D341Med (cell line): ENCODE data around the gene SLC4A4.
"Not testable (repeated sequence)": the region's sequence is repeated elsewhere in the genome, so short reads cannot be mapped to it uniquely, and the experiment has no call there.

Experiments
- DNase-seq: peaks from one replicate; pipeline ENCODE4 v3.0.0; 2012; ENCODE audit warnings: low spot score

The SLC4A4 gene

DNA sequence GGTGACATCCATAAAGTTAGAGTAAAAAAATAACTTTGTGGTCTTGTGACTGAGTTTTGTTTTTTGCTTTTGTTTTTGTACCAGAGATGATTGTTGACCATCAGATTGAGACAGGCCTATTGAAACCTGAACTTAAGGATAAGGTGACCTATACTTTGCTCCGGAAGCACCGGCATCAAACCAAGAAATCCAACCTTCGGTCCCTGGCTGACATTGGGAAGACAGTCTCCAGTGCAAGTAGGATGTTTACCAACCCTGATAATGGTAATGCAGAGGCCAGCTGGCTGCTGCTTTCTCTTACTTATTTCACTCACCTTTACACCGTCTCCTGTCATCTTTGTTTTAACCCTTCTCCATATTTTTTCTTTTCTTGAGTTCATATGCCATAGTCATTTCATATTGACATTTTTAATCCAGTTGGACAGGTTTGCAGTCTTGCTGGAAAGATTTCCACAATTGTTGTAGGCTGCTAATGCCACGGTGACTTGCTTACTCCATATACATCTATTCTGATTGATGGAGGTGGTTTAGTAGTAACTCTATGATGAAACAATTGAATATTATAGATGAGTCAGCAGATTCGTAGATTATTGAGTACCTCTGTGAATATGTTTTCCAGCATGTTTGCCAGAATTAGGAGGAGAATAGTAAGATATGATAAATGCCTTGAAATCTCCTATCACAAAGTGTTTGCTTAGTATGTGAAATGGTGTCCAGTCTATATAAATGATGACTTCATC lies 18.3 kb downstream of the SLC4A4 start:
- no peak for DNase-seq

DNA sequence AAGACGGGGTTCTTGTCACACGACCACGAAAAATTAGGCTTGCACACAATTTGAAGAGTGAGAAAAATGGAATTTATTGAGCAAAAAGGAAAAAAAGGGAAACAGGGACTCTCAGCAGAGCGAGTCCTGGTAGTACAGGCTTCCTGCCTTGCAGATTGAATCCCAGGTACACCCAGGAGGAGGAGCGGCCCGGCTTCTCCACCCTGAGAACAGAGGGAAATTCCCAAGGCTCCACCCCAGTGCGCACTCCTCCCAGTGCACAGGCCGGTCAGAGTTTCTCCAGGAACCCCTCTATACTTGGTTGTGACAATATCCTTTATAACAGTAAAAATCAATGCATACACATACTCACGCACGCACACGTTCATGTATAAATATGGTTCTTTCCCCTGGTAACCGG lies 22.0 kb downstream of the SLC4A4 start:
- DNase-seq: no peak

DNA sequence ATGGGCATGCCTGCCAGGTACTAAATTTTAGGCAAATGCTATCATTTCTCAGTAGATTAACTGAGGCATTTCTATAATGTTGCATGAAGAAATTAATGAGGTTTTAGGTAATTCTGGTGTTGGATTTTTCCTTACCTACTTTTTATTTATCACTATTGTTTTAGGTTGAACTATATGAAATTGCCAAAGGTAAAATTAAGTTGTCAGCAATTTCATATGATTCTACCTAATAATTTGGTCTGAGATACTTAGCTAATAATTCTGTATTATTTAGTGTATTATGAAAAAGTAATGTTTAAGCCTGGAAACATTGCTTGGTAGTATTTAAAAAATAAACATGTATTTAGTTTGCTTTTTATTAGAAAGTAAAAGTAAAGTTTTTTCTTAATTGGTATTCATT lies 22.7 kb downstream of the SLC4A4 start:
- no peak for DNase-seq

DNA sequence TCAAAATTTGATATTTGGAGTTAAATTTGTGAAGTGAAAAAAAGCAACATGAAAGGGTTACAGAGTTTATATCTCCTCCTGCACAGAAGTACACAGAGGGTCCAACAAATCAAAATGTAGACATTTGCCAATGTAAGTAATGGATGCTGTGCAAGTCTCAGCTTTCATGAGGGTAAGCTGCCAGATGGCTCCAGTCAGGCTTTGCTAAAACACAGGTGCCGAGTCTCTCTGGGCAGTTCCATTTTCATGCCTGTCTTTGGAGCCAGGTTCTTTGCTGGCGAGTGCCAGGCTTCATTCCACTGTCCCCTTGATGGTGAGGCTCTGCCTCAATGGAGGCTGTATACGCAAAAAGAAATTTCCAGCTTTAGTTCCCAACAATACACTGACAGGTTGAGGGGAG lies 27.9 kb downstream of the SLC4A4 start:
- DNase-seq: no peak

DNA sequence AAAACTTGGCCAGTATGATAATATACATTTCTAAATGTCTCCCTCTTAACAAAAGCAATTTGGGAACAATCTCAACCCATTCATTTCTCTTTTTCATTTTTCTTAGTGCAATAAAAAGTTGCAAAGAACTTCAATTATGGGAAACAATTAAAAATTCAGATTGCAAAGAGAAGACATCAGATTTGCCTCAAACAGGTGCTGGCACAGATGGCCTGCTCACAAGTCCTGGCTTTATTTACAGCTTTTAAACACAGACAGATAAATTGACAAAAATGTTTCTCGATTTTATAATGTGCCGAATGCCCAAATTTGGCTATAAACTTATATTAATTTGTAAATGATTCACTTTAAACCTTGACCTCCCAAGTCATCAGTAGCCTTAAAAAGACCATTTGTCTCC lies 28.7 kb downstream of the SLC4A4 start:
- no peak for DNase-seq

DNA sequence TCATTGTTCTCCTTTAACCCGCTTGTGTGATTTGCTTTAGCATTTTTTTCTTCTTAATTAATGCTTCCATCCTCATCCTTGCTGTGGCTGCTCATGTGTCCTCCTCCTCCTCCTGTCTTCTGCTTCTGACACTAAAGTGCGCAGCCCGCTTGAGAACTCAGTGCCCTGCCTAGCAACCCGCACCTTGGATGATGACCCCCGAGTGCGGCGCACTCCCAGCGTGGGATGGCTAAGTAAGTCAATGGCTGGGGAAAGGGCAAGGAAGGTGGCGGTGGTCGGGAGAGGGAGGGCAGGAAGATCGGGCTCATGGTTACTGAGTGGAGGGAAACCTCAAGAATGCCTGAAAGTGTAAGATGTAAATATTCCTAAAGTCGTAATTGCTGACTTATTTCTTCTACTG lies 30.1 kb downstream of the SLC4A4 start:
- DNase-seq: no peak

DNA sequence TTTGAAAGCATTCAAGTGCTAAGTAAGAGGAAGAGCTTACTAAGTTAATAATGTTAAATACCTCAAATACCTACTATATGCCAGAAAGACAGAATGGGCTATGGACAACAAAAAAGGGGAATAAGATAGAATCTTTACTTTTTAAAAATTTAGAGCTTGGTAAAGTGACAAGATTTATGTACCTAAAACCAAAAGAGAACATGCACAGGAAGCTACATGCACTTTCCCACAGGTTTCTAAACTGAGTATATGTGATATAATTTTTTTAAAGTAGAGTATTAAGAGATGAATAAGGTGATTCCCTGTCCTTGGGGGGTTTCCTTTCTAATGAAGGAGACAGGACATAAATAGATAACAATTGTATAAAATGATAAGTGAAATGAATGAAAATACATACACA lies 30.7 kb downstream of the SLC4A4 start:
- no peak for DNase-seq

DNA sequence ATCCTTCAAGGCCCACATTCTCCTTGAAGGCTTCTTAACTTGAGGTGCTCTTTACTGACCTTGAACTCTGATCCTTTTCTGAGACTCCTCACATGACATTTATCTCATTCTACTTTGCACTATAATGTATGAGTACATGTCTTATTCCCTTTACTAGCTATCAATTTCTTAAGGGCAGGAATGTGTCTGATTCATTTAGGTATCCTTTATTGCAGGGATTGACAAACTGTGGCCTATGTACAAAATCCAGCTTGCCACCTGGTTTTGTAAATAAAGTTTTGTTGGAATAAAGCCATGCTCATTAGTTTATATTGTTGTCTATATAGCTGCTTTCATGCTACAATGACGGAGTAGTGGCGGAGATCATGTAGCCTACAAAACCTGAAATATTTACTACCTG lies 36.7 kb downstream of the SLC4A4 start:
- no peak for DNase-seq

DNA sequence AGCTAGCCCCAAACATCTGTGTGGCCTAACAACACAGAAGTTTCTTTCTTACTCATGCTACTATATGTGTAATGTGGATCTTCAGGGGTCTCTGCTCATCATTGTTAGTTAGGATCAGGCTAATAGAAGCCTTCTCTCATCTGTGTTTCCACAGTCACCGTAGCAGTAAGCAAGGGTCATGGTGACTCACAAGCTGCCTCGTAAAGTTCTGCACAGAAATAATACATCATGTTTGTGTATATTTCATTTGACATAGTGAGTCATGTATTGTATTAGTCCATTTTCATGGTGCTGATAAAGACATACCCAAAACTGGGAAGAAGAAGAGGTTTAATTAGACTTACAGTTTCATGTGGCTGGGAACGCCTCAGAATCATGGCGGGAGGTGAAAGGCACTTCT lies 38.7 kb downstream of the SLC4A4 start:
- DNase-seq: no peak

DNA sequence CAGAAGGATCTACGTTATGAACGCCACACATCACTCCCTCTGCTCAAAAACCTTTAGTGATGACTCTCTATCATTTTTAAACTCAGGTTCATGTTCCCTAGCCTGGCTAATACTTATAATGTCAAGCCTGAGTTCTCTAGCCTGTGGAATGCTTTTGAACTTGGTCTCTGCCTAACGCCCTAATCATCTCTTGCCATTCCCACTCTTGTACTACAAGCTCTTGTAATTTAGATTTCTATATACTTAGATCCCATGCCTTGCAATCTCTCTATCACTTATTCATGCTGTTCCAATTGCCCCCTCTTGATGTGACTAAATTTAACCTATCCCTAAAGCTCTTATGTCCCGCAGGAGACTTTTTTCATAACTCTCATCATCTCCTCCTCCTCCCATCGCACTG lies 40.3 kb downstream of the SLC4A4 start:
- DNase-seq: no peak

DNA sequence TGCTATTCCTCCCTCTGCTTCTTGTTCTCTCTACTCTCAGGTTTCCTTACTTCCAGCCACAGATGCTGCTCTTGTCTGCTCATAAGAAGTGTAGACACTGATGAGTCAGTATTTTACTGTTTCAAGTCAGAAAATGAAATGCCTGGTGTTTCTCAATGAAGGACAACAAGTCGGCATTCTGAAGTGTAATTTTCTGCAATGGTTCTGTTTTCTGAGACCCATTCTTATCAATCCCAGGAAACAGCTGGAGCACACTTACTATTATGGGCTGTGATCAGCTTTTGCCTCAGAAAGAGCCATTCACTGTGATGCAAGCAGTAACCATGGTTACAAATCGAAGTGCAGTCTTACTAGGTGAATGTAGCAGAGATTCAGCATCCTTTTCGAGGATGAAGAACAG lies 42.0 kb downstream of the SLC4A4 start:
- no peak for DNase-seq

DNA sequence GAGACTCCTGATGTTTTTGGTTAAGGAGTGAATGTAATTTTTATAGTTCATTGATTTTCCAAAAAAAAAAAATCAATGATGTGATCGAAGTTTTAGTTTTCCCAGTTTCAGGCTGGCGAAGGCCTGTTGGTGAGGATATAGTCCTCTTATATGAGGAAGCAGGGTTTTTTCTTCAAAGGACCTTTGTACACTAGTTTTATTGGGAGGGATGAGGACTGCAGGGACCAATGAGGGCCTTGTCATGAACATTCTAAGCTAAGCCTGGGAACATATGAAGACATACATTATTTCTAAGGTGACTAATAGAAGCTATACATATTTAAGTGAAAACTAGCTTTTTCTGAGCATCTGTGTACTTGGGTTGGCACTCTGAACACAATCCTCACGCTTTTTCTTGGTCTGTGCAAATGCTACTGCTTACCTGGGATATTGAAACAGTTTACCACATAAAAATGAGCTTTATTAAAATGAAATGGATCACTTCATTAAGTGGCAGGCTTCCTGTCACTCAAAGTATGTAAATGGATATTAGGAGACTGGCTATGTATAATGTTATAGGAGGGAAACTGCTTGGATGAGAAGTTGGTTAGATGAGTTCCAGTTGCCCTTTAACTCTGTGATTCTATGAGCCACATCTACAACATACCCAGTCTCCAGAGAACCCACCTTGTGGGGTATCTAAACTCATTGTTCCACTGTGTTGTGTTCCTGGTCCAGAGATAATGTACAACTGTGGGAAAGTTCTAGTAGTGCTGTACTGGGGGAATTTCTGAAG lies 43.5 kb downstream of the SLC4A4 start:
- DNase-seq: no peak

DNA sequence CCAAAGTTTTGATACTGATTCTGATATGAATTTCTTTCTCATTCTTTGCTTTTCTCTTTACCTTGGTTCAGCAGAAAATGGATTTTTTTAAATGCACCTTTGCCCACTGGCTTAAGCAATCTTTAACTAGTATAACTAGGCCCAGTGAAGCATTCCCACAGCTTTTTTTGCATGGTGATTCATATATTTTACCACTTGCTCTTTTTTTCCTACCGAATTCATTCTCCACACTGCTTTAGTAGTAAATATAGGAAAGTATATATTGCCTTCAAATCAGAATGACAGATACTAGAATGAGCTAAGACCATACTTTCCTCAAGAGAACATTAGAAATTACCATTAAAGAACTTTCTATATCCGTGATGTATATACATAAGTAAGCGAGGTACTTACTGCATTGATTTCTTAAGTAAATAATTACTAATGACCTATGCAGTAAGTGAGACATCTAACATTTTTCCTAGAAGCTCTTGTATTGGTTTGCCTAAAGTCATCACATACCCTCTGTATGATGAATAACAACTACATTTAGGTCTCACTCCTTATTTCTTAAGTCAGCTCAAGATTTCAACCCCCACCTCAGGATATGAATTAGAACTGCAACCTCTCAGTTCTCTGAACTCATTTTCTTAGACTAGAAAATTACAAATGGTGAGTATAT lies 44.2 kb downstream of the SLC4A4 start:
- DNase-seq: no peak

DNA sequence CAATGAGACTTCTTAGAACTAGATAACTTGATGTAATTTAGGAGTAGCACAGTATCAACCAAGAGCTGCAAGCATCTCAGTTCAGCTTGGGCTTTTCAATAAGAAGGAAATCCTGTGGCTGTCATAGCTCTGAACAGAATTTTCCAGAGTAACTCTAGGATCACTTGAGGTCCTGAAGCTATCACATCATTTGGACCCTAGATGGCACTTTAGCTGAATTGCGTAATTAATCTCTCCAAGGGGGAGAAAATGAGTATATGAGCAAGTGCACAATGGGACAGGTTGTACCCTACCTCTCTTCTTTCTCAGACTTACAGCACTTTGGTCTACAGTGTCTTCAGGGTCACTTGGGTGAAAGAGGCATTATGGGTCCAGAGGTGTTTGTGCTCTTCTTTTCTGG lies 45.2 kb downstream of the SLC4A4 start:
- no peak for DNase-seq

DNA sequence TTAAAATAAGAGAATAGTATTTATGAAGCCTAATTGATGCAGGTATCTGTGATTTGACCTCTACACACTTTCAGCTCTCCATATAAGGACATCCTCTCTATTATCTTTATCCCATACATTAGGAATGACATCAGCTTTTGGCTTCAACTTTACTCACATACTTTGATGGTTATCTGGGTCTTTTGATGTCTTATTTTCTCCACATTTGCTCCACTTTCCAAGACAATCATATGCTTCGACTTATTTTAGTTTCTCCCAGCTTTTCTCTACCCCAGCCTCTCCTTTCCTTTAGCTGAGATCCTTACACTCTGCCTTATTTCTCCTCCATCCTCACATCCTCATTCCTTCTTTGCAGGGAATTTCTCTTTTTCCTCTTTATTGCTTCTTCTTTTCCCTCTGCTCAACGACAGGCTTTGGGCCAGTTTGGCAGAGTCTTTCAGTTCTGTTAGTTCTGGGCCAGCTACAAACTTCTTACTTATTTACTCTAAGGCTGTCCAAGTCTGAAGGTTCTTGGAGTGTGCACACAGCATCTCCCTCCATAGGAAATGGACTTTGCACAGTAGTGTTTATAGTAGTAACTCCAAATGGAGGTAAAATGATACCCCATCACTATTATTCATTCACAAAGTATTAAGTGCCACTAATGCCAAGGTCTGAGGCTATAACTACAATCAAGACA lies 50.5 kb downstream of the SLC4A4 start:
- DNase-seq: no peak

DNA sequence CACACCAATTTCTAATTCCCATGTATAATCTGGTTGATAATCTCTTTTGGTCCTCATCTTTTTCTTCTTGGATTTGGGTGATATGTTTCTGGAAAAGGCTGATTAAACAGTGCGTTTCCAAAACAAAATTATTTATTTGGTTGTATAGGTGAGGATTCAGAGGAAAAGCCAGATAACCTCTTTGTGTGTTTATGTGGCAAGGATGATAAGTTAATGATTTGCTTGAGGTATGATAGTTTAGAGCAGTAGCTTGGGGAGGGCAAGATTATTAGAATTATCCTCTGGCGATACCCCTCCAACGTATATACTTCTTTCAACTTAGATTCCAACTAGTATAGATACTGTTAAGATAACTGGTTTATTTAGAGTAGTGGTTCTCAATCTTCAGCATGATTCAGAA lies 53.3 kb downstream of the SLC4A4 start:
- DNase-seq: no peak

DNA sequence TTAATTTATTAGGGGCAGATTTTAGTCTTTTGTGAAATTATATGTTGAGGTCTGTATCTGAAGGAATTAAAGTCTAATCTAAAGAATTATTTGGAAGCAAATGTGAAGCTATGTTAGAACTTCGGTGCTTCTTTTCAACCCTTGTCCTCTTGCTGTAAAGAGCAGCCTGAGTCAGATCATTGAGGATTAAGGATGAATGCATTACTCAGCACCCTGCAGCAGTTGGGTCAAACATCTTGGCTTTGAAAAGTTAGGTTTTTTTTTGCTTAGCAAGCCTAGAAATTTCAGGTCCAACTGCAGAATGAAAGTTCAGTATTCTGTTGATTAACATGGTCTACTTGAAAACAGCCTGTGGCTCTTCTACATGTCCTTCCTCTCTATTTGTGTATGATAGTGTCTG lies 57.6 kb downstream of the SLC4A4 start:
- no peak for DNase-seq

DNA sequence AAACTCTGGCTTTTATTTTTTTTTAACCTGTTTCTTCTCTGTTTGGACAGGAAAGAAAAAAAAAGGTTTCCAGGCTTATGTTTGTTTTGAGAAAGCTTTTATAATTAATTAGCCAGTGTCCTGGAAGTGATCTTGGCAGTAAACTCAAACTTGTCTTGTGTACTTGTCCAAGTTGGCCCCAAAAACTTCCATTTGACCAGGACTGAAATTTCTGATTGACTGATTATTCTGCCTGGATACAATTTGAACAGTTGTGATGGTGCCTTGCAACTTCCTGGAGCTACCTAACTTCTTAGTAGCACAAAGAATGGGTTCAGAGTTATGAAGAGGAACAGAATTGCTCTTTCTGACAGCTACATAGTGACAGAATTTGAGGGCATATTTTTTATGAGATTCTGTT lies 62.0 kb downstream of the SLC4A4 start:
- DNase-seq: no peak

DNA sequence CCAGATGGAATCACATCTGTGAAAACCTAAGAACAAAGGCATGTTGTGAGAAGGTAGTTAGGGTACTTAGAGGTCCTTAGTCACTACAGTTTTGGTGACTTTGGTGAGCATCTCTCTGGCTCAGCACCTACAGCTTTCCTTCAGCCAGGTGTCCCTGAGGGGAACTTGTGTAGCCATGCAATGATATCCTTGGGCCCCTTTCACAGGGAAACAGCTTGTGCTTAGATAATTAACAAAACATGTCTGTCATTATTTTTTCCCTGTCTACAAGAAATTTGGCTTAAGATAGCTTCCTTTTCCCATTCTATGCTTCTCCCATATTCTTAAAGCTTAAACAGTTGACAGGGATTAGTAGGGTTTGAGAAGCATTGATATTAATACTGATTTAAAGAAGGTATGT lies 63.8 kb downstream of the SLC4A4 start:
- no peak for DNase-seq

DNA sequence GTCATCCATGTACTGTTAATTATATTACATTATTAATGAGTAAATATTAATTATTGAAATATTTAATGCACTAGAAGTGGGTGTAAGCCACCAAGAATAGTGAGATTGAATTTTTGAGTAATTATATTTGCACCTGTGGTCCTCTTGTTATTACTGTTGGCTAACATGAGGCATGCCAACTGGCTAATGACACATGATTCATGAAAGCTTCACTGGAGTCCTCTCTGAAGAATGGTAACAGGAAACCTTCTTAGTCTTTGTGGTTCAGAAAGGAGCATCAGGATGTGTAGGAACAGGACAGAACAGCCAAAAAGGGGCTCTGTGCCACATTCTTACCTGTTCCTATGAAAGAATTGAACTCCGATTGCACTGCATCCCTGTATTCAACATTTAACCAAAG lies 65.2 kb downstream of the SLC4A4 start:
- DNase-seq: no peak

DNA sequence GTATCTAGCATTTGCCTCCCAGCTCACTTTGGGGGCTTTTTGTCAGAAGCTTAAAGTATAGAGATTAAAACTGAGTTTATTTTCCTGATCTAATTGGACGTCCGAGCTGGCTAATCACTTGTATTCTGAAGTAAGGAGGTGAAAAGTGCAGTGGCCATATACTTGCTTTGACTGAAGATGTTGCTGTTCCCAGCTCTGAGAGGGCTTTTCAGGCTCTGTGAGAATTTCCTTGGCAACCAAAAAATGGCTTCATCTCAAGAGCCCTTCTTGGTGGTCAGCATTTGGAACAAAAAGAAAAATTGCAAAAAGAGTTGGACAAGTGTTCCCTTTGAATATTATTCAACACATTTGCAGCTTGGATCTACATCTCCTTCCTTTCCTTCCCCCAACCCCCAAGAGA lies 67.0 kb downstream of the SLC4A4 start:
- DNase-seq: no peak

DNA sequence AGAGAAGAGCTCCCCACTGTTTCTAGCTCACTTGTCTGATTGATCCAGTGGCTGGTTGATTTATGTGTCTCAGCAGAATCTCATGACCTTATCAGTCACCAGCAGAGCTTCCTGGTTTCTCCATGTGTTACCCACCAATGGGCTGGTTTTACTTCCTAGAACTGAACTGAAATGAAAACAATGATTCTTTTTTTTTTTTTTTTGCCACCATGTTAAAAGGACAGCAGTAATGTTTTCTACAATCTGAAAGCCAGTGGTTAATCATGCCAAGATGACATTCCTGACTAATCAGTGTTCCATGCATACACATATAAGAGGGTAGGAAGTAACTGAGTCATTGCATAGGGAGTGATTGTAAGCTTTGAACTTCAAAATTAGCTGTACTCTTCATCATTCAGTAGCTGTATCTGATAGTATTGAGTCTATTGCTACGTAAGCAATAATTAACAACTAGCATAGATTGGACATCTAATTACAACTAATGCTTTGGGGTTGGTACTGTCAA lies 67.7 kb downstream of the SLC4A4 start:
- DNase-seq: no peak

DNA sequence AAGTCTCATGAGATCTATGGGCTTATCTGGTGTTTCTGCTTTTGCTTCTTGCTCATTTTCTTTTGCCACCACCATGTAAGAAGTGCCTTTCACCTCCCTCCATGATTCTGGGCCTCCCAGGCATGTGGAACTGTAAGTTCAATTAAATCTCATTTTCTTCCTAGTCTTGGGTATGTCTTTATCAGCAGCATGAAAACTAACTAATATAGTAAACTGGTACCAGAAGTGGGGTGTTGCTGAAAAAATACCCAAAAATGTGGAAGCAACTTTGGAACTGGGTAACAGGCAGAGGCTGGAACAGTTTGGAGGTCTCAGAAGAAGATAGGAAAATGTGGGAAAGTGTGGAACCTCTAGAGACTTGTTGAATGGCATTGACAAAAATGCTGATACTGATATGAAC lies 70.1 kb downstream of the SLC4A4 start:
- DNase-seq: not testable (repeated sequence)
